ENCODE data around the gene ZMYM1.

DNA sequence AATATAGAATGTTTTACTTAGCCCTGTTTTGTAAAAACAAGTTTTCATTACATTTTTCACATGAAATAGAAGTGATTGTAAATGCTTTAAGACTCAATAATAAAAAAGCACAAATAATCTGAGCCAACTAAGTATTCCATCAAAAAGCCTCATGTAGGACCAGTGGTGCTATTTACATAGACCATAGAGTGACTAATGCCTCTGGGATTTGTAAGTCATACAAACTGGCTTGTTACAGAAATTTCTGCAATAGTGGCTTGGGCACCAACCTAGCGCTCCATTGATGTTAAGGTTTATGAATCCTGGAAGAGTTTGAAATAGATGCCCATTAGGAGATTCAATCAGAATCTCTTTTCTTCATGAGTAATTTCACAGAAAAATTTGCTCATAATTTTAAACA, 31.9 kb downstream of the ZMYM1 start:
- no peak for TF ChIP-seq POLR2A (IDR thresholded peaks at IDR 0.05)
- TF ChIP-seq, protein P1, sequence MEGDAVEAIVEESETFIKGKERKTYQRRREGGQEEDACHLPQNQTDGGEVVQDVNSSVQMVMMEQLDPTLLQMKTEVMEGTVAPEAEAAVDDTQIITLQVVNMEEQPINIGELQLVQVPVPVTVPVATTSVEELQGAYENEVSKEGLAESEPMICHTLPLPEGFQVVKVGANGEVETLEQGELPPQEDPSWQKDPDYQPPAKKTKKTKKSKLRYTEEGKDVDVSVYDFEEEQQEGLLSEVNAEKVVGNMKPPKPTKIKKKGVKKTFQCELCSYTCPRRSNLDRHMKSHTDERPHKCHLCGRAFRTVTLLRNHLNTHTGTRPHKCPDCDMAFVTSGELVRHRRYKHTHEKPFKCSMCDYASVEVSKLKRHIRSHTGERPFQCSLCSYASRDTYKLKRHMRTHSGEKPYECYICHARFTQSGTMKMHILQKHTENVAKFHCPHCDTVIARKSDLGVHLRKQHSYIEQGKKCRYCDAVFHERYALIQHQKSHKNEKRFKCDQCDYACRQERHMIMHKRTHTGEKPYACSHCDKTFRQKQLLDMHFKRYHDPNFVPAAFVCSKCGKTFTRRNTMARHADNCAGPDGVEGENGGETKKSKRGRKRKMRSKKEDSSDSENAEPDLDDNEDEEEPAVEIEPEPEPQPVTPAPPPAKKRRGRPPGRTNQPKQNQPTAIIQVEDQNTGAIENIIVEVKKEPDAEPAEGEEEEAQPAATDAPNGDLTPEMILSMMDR (IDR thresholded peaks at IDR 0.05) = no peak
